ENCODE results near the gene SVIL.
"Not testable (repeated sequence)": the region's sequence is repeated elsewhere in the genome, so short reads cannot be mapped to it uniquely, and the experiment has no call there.

The SVIL gene

GRCh38 chr10:29482591-29483431, 152.0 kb downstream of the SVIL start:
- DNase-seq: no peak

DNA sequence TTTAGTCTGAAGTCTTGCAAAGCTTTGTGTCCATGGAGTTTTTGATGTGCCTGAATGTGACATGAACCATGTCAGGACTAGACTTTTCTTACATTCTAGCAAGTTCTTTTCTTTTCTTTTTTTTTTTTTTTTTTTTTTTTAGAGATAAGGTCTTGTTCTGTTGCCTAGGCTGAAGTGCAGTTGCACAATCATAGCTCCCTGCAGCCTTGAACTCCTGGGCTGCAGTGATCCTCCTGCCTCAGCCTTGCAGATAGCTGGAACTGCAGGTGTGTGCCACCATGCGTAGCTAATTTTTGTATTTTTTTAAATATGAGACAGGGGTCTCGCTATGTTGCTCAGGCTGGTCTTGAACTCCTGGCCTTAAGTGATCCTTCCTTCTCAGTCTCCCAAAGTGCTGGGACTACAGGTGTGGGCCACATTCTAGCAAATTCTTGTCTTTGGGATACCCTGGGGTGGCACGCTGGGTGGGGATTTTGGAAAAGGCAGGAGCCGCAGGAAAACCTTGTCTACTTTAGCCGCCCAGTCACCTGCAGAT, 152.8 kb downstream of the SVIL start:
- DNase-seq: no peak

DNA sequence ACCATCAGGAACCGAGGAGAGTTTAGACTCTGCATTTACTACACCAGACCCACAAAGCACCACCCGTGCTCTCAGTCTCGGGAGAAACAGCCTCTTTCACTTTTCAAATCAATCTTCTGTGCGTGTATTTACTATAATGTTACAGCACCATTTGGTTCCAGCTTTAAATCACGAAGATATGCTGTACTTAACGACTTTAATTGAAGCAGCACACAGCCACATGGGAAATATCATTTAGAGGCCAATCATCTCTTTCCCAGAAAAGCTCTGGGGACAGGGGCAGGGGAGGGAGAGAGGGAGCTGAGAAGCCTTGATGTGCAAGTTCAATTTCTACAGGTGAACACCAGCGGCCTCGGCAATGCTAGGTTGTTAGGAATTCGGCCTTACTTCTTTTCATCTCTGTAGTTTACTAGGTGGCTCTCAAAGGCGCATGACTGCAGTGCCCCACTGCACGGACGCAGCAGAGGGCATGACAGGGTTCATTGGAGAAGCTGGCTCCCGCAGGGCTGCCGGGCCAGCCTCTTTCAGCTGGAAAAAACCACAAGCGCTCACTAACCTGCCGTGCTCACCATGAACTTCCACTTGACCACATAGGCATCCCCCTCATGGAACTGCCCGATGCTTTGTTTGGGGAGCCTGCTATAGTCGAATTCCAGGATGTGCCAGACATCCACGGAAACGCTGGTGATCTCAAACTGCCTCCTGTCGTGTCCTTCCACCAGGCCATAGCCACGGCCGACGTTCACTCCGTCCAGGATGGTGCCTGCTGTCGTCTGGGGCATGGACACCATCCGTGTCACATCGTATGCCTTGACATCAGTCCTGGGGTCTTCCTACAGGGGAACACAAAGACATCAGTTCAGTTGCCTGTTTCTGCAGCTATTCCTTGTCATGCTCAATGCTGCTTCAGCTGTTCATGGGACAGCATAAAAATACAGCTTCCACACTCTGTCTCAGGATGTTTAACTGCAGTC, 154.5 kb downstream of the SVIL start:
- no peak for DNase-seq

GRCh38 chr10:29479081-29479925, 155.5 kb downstream of the SVIL start:
- no peak for DNase-seq

GRCh38 chr10:29473406-29474100, 161.2 kb downstream of the SVIL start:
- DNase-seq: no peak

GRCh38 chr10:29473087-29473356, 161.7 kb downstream of the SVIL start:
- DNase-seq: no peak

DNA sequence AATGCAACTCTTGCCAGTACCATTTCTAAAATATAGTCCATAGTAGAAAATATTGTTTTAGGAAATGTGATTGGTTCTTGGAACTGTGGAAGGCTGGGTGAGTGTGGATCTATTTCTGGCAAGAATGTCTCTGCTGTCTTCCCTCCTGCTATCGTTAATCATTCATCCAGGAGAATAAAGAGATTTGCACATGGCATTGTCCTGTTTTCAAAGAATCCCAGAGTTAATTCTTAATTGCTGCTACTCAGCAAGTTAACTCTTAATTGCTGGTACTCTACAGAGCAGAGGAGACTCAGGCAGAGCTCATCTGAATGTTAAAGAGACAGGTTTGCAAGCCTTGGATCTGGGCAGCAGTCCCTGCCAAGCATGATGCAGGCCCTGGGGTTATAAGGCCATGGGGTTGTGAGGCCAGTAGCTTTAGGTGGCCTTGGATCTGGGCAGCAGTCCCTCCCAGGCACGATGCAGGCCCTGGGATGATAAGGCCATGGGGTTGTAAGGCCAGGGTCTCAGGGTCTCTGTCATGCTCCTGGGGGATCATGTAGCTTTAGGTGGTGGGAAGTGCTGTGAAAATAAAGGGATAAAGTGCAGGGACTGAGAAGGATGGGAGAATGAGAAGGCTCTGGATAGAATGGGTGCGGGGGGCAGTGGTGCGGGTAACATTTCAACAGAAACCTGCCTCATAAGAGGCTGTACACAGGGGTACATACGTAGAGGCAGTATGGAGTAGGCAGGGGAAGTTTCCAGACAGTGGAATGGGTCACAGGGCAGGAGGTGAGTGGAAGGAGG, 162.3 kb downstream of the SVIL start:
- DNase-seq: no peak

GRCh38 chr10:29471544-29471859, 163.3 kb downstream of the SVIL start:
- DNase-seq: no peak

DNA sequence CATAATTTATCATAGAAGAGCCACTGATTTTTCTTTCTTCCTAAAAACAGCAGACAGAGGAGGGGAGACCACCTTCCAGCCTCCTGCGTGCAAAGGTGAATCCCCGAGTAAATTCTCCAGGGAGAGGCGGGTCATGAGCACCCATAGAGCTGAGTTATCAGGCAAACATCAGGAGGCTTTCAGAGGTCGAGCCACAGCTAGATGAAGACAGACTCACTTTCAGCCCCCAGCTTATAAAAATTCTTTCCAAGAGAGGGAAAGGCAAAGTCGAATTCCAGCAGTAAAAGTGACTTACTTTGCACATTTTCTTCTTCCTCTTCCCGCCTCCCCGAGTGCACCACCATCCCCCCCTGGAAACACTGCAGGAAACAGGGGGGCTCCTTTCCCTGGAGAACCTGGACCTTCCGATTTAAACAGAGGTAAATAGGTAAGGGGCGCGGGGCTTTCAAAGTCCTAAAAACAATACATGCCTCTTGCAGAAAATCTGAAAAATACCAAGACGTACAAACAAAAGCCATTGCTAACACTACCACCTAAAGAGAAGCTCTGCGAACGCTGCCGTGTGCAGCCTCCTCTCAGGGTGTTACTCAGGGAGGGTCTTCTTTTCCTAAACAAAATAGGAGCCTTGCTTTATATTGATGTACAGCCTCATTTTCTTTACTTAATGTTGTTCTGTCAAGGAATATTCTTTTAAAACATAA, 163.8 kb downstream of the SVIL start:
- DNase-seq: no peak

GRCh38 chr10:29470355-29470705, 164.4 kb downstream of the SVIL start:
- DNase-seq: no peak

- DNase-seq: no peak
These were observed 165.1 kb downstream of the SVIL start for GRCh38 chr10:29469481-29470354.

DNA sequence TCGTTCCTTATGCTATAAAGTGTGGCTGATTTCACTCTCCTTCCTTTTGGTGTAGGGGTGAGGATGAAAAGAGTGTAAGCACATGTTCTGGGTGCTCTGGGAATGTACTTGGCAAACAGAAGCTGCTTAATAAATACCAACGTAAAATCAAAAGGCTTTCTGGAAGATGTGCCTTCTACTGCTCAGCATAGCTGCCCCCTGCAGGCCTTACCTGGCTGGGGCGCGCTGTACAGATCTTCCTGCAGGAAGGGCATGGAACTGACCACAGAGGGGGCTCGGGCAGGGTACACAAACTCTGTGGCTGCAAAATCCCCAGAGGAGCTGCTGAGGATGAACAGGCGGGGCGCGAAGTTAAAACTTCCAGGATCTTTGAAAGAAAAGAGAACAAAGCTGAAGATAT, 169.4 kb downstream of the SVIL start:
- DNase-seq: no peak

GRCh38 chr10:29464671-29465171, 170.1 kb downstream of the SVIL start:
- DNase-seq: not testable (repeated sequence)

DNA sequence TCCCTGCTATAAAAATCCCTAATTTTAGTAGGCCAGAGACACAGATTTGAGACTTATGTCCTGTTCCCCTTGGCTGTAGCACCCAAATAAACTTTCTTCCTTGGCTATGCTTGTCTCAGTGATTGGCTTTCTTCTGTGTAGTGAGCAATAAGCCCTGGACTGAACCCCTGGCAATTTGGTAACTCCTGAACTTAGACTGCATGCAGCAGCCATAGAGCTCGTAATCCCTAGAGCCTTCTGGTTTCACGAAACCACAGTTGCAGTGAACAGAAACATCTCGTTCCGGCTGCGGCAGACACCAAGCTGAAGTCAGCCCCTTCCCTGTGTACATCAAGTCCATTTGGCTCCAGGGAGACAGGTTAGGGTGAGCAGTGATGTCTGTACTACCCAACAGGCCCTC, 173.7 kb downstream of the SVIL start:
- DNase-seq: no peak

- DNase-seq: not testable (repeated sequence)
These were observed 176.6 kb downstream of the SVIL start for GRCh38 chr10:29458190-29458589.

- no peak for DNase-seq
These were observed 179.7 kb downstream of the SVIL start for GRCh38 chr10:29455095-29455494.

GRCh38 chr10:29454250-29454649, 180.5 kb downstream of the SVIL start:
- no peak for DNase-seq

DNA sequence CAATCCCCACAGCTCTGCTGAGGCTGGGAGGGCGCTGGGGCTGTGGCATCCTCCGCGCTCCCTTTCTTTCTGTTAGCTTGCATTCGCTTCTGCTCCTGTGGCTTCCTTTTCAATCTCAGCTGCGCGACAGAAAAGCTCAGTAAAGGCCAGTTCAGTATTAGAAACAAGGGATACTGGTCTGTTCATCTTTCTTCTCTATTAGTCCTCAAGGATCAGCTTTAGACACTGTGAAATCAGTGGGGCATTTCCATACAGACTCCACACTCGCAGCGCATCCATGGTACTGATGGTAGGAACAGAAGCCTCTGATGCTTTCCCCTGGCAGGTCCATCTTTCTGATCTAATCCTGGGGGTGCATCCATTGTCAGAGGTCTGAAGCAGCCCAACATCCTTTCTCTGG, 182.2 kb downstream of the SVIL start:
- no peak for DNase-seq

- DNase-seq: no peak
These were observed 182.8 kb downstream of the SVIL start for GRCh38 chr10:29451946-29452345.

- DNase-seq: no peak
These were observed 184.4 kb downstream of the SVIL start for GRCh38 chr10:29450405-29450804.
